HG03521 (cell line): ENCODE data around the gene DYRK1B.

Experiments used
- ATAC-seq: cut with Tn5 transposase; IDR thresholded peaks from one replicate; pipeline ENCODE4 v1.9.1; 2021; ENCODE audit warnings: mild to moderate bottlenecking, moderate library complexity; ENCODE audit not compliant: unreplicated experiment

The DYRK1B gene

GRCh38 chr19:39864118-39864517 is 30.2 kb upstream of the DYRK1B start:
- ATAC-seq: no peak

- ATAC-seq: no peak
These were observed 24.6 kb upstream of the DYRK1B start for GRCh38 chr19:39858541-39858940.

GRCh38 chr19:39852882-39853281 is 18.9 kb upstream of the DYRK1B start:
- ATAC-seq: no peak

GRCh38 chr19:39850892-39851291 is 16.9 kb upstream of the DYRK1B start:
- no peak for ATAC-seq

GRCh38 chr19:39848392-39848791 is 14.4 kb upstream of the DYRK1B start:
- ATAC-seq: no peak

GRCh38 chr19:39847525-39847924 is 13.6 kb upstream of the DYRK1B start:
- ATAC-seq: no peak

GRCh38 chr19:39846678-39847486 is 12.9 kb upstream of the DYRK1B start:
- no peak for ATAC-seq

GRCh38 chr19:39845933-39846677 is 12.1 kb upstream of the DYRK1B start, which contains the start of gene FBL:
Gene FBL (minus strand): TSS chr19:39846379. CDS start chr19:39846300, 79 bp downstream.
- ATAC-seq: peak; percentile 90

GRCh38 chr19:39845584-39845932 is 11.6 kb upstream of the DYRK1B start:
- no peak for ATAC-seq

- ATAC-seq: no peak
These were observed 11.2 kb upstream of the DYRK1B start for GRCh38 chr19:39845172-39845571.

- no peak for ATAC-seq
These were observed 10.2 kb upstream of the DYRK1B start for GRCh38 chr19:39843919-39844793.

- no peak for ATAC-seq
These were observed 8.9 kb upstream of the DYRK1B start for GRCh38 chr19:39842693-39843435.

- ATAC-seq: no peak
These were observed 7.1 kb upstream of the DYRK1B start for GRCh38 chr19:39841041-39841440.

- ATAC-seq: no peak
These were observed 6.5 kb upstream of the DYRK1B start for GRCh38 chr19:39840492-39840891.

GRCh38 chr19:39839678-39840327 is 5.8 kb upstream of the DYRK1B start:
- ATAC-seq: no peak

GRCh38 chr19:39838569-39838968 is 4.6 kb upstream of the DYRK1B start:
- no peak for ATAC-seq

GRCh38 chr19:39837978-39838377 is 4.0 kb upstream of the DYRK1B start:
- ATAC-seq: no peak

- no peak for ATAC-seq
These were observed 402 bp upstream of the DYRK1B start for GRCh38 chr19:39834287-39834841.

- ATAC-seq: no peak
These were observed 850 bp downstream of the DYRK1B start for GRCh38 chr19:39833160-39833463.
